ENCODE data around the gene OTOR. TPM values are rescaled to one million over a fixed set of nuclear protein-coding genes. Genes with fewer than 3 reads are reported as not detected.

Gene OTOR
- total RNA-seq, 1 experiment from 2014 or later = not detected

DNA sequence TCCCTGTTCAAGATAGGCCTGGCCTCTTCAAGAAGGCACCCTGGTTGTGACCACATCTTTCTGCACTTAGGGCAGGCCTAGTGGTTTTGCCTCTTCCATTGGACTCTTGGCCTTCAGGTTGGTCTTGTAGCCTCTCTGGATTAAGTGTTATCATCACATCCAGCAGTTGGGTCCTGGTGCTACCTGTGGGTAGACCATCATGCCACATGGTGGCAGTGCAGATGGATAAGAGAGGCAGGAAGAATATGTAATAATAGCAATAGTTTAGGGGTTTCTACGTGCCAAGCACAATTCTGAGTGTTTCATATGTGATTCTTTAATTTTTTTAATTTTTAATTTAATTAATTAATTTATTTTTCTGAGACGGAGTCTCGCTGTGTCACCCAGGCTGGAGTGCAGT, 46.9 kb upstream of the OTOR start:
- H3K9me3 ChIP-seq (ENCODE audit: control insufficient read depth, low read depth, low read length) = no peaks in the 10 kb centered on the region
- no peaks in the 10 kb centered on the region for H3K23me2 ChIP-seq (ENCODE audit: insufficient read length, low read depth, low read length, poor library complexity, severe bottlenecking)
- no peak overlapping the region for H3K27ac Mint-ChIP-seq
- no peak overlapping the region for H3T11ph ChIP-seq (ENCODE audit: low read length)
- H3K9ac ChIP-seq (ENCODE audit: extremely low read depth, insufficient read length, low read length) = no peak overlapping the region
- H4K91ac ChIP-seq (ENCODE audit: insufficient read length, low read depth, low read length) = no peak overlapping the region
- H3K4ac ChIP-seq (ENCODE audit: low read depth, low read length) = no peak overlapping the region
- no peaks in the 10 kb centered on the region for H3K4me1 Mint-ChIP-seq
- no peak overlapping the region for H3K56ac ChIP-seq (ENCODE audit: insufficient read length, low read depth, low read length)
- no peak overlapping the region for H2BK12ac ChIP-seq (ENCODE audit: insufficient read length, low read depth, low read length)
- no peak overlapping the region for H2AFZ ChIP-seq (ENCODE audit: low read length)
- H3K4me2 ChIP-seq (ENCODE audit: insufficient read depth, insufficient read length, low read length) = no peak overlapping the region
- no peak overlapping the region for H3K27ac ChIP-seq (ENCODE audit: insufficient read length, low read depth, low read length)
- peak; percentile 34 for DNase-seq
- H4K5ac ChIP-seq (ENCODE audit: insufficient read length, low read depth, low read length) = no peak overlapping the region
- no peaks in the 10 kb centered on the region for H3K79me2 ChIP-seq (ENCODE audit: insufficient read depth, low read length)
- peaks cover 6 to 16% (median 15%) of the 10 kb centered on the region in 3 experiments; a peak in 5 of 7 replicates for H3K36me3 Mint-ChIP-seq (ENCODE audit: insufficient read depth in 1 of 3, low read depth in 3 of 3)
- H3K23ac ChIP-seq (ENCODE audit: insufficient read length, low read depth, low read length) = no peak overlapping the region
- H3K27me3 ChIP-seq (ENCODE audit: insufficient read depth, low read length) = no peaks in the 10 kb centered on the region
- no peak overlapping the region for H2BK5ac ChIP-seq (ENCODE audit: insufficient read length, low read length)
- H4K8ac ChIP-seq (replicated peaks; ENCODE audit: insufficient read length, low read depth, low read length) = no peak overlapping the region
- TF ChIP-seq, protein P1, sequence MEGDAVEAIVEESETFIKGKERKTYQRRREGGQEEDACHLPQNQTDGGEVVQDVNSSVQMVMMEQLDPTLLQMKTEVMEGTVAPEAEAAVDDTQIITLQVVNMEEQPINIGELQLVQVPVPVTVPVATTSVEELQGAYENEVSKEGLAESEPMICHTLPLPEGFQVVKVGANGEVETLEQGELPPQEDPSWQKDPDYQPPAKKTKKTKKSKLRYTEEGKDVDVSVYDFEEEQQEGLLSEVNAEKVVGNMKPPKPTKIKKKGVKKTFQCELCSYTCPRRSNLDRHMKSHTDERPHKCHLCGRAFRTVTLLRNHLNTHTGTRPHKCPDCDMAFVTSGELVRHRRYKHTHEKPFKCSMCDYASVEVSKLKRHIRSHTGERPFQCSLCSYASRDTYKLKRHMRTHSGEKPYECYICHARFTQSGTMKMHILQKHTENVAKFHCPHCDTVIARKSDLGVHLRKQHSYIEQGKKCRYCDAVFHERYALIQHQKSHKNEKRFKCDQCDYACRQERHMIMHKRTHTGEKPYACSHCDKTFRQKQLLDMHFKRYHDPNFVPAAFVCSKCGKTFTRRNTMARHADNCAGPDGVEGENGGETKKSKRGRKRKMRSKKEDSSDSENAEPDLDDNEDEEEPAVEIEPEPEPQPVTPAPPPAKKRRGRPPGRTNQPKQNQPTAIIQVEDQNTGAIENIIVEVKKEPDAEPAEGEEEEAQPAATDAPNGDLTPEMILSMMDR (conservative IDR thresholded peaks at IDR 0.05) = peak; percentile 71
- H4K20me1 ChIP-seq (ENCODE audit: control insufficient read depth, insufficient read depth, insufficient read length) = no peaks in the 10 kb centered on the region
- no peak overlapping the region for H3K4me3 Mint-ChIP-seq
- no peak overlapping the region for H3K18ac ChIP-seq (ENCODE audit: insufficient read length, low read depth, low read length)
- peaks cover 13 to 16% of the 10 kb centered on the region in 2 experiments for H3K9me3 Mint-ChIP-seq
- no peak overlapping the region for H2BK120ac ChIP-seq (ENCODE audit: low read depth, low read length, poor library complexity, severe bottlenecking)
- no peak overlapping the region for H2BK15ac ChIP-seq (ENCODE audit: low read depth, low read length)
- H3K27me3 Mint-ChIP-seq (ENCODE audit: low read depth) = peaks cover 3% of the 10 kb centered on the region
- no peaks in the 10 kb centered on the region for H3K4me1 ChIP-seq (ENCODE audit: insufficient read depth, low read length)
- H2BK20ac ChIP-seq (ENCODE audit: low read depth, low read length, poor library complexity, severe bottlenecking) = no peak overlapping the region
- no CpG with 5 or more reads among the region's 3 CpGs for WGBS (ENCODE audit: extremely low coverage, insufficient read length, low lambda C conversion rate)
- H3K14ac ChIP-seq (ENCODE audit: insufficient read depth, low read length) = no peak overlapping the region
- H3K79me1 ChIP-seq (ENCODE audit: insufficient read depth, low read depth, low read length, poor library complexity, severe bottlenecking) = no peaks in the 10 kb centered on the region
- no peak overlapping the region for H2AK5ac ChIP-seq (ENCODE audit: insufficient read length, low read length)

All from H9 (cell line).